GM12878 (cell line): ENCODE data around the gene CHD5. TPM values are rescaled to one million over a fixed set of nuclear protein-coding genes. Genes with fewer than 3 reads are reported as not detected.

ENCODE experiments used
- ATAC-seq: fragments of 200-7000 bp; cut with Tn5 transposase; 3 replicates; pipeline ENCODE4 v1.9.1; 2020; ENCODE audit warnings: mild to moderate bottlenecking, moderate library complexity
- BruUV-seq: library from RNA; stranded (reverse); fragments of 400-500 nt; replicated peaks from 2 replicates; lab custom pipeline; 2021; lab: Mats Ljungman, UMichigan
- CTCF ChIA-PET: fragments of 300-600 bp; sonication (Branson Sonifier 250); formaldehyde crosslinking; extraction: SDS; loops from one replicate; lab custom pipeline; 2021; ENCODE audit warnings: inconsistent platforms; lab: Yijun Ruan, JAX
- POLR2A ChIA-PET: fragments of 350-600 bp; formaldehyde crosslinking; extraction: SDS; loops from one replicate; lab custom pipeline; 2021; ENCODE audit warnings: inconsistent platforms; lab: Charles Lee
- RAD21 ChIA-PET: fragments of 300-600 bp; sonication (Branson Sonifier 250); formaldehyde crosslinking; loops from one replicate; lab custom pipeline; 2023; ENCODE audit warnings: antibody characterized with exemption; ENCODE audit not compliant: unreplicated experiment; lab: Charles Lee
- SMC1A ChIA-PET: fragments of 300-600 bp; sonication (Branson Sonifier 250); formaldehyde crosslinking; loops from one replicate; lab custom pipeline; 2023; ENCODE audit not compliant: unreplicated experiment, uncharacterized antibody; lab: Charles Lee
- DNase-seq: peaks from one replicate; pipeline ENCODE4 v3.0.0-alpha.2; 2011; ENCODE audit warnings: low read depth, low spot score
- FAIRE-seq: peaks from 3 replicates; lab custom pipeline; 2011; peaks lifted over from hg19 to GRCh38; lab: Jason Lieb, UNC
- H2AFZ ChIP-seq: 2 replicates; pipeline ENCODE4 v1.6.0; 2011; ENCODE audit warnings: low read depth, low read length, control low read depth; ENCODE audit not compliant: control insufficient read depth
- H3K27ac ChIP-seq: 2 replicates; pipeline ENCODE4 v1.5.1; 2011; ENCODE audit warnings: control low read depth; ENCODE audit not compliant: control insufficient read depth, insufficient read depth
- H3K27me3 ChIP-seq, 2 experiments: replicated peaks in 1 of 2; 2 replicates each; pipeline versions ENCODE4 v1.6.0 to v1.6.1; 2011; ENCODE audit warnings: low read length in 1 of 2; ENCODE audit not compliant: control insufficient read depth in 2 of 2, insufficient read depth in 2 of 2
- H3K36me3 ChIP-seq, 2 experiments: 2 replicates each; pipeline ENCODE4 v1.5.1; 2011; ENCODE audit warnings: low read length in 1 of 2; ENCODE audit not compliant: control insufficient read depth in 2 of 2, insufficient read depth in 2 of 2
- H3K4me1 ChIP-seq: 2 replicates; pipeline ENCODE4 v1.6.1; 2011; ENCODE audit warnings: mild to moderate bottlenecking, low read length, moderate library complexity, mixed read lengths; ENCODE audit not compliant: control insufficient read depth, insufficient read depth
- H3K4me2 ChIP-seq: 2 replicates; pipeline ENCODE4 v1.6.0; 2011; ENCODE audit warnings: control low read depth; ENCODE audit not compliant: control insufficient read depth, insufficient read depth
- H3K4me3 ChIP-seq: fragments of 200-600 bp; sonication (generic); 2 replicates; pipeline ENCODE4 v1.5.1; 2016
- H3K79me2 ChIP-seq: 2 replicates; pipeline ENCODE4 v1.6.0; 2011; ENCODE audit warnings: low read length; ENCODE audit not compliant: control insufficient read depth, insufficient read depth
- H3K9ac ChIP-seq: 2 replicates; pipeline ENCODE4 v1.8.0; 2011; ENCODE audit warnings: low read length, control low read depth, mixed read lengths; ENCODE audit not compliant: control insufficient read depth, insufficient read depth
- H3K9me3 ChIP-seq: replicated peaks from 3 replicates; pipeline ENCODE4 v1.5.1; 2011; ENCODE audit warnings: mild to moderate bottlenecking, low read length; ENCODE audit not compliant: control insufficient read depth, insufficient read depth
- H4K20me1 ChIP-seq: 2 replicates; pipeline ENCODE4 v1.6.0; 2011; ENCODE audit not compliant: control insufficient read depth, insufficient read depth
- CEBPB ChIP-seq, 2 experiments: fragments of 150-350 bp in 1 of 2; IDR thresholded peaks; 2 replicates each; pipeline ENCODE4 v1.6.1; 2012 to 2014; ENCODE audit warnings: low read depth in 2 of 2, low read length in 2 of 2, borderline replicate concordance in 1 of 2, inconsistent platforms in 1 of 2
- CREM ChIP-seq: IDR thresholded peaks from 2 replicates; pipeline ENCODE4 v1.6.1; 2014; ENCODE audit warnings: antibody characterized with exemption, low read depth
- ESRRA ChIP-seq: IDR thresholded peaks from 2 replicates; pipeline ENCODE4 v1.6.1; 2012; ENCODE audit warnings: mild to moderate bottlenecking, low read length, improper control_type of control experiment
- MAX ChIP-seq: IDR thresholded peaks from 2 replicates; pipeline ENCODE4 v1.6.1; 2012; ENCODE audit warnings: low read depth, low read length, improper control_type of control experiment
- MYB ChIP-seq: fragments of 150-350 bp; IDR thresholded peaks from 2 replicates; pipeline ENCODE4 v1.6.1; 2014; ENCODE audit warnings: mild to moderate bottlenecking, low read depth, low read length, borderline replicate concordance
- POLR2A ChIP-seq: IDR thresholded peaks from 2 replicates; pipeline ENCODE4 v1.6.1; 2011; ENCODE audit warnings: low read depth, mild to moderate bottlenecking, low read length
- ZNF592 ChIP-seq: fragments of 450-650 bp; IDR thresholded peaks from 2 replicates; pipeline ENCODE4 v1.6.1; 2017; ENCODE audit warnings: mild to moderate bottlenecking, moderate library complexity
- WGBS: methylation state at CpG from one replicate; pipeline ENCODE4 v1.1.6; 2016; ENCODE audit warnings: low lambda C conversion rate; ENCODE audit not compliant: insufficient replicate concordance, insufficient coverage; ENCODE audit errors: missing lambda C conversion rate; 5-methylcytosine and 5-hydroxymethylcytosine counted together
- in situ Hi-C: fragments of 300-500 bp; cut with MboI; formaldehyde crosslinking; loops from 9 replicates; pipeline ENCODE4 v1.14.3; 2018; ENCODE audit warnings: mixed read lengths
- intact Hi-C: fragments of 100-400 bp; cut with micrococcal nuclease; formaldehyde crosslinking; loops from one replicate; pipeline ENCODE4 v1.14.2; 2022; ENCODE audit not compliant: unreplicated experiment
- polyA plus RNA-seq, 11 experiments: library from polyadenylated mRNA; depleted of rRNA in 4 of 11; unstranded in 6 of 11; stranded (reverse) in 5 of 11; fragments of >200 nt; fragmentation: Nextera tagmentation in 4 of 11; fragmentation: Illumina TruSeq in 1 of 11; extraction: Ambion mirVana in 4 of 11; extraction: Trizol in 1 of 11; gene quantifications; 1 replicate in 1 of 11; 2 replicates in 10 of 11; pipeline versions ENCODE4 v1.2.1 to v1.2.3, GENCODE V29; 2011 to 2016; ENCODE audit warnings: inconsistent platforms in 2 of 11, missing spikeins in 2 of 11, low read depth in 1 of 11
- total RNA-seq, 4 experiments: library from RNA; depleted of rRNA in 3 of 4; stranded (reverse); fragments of >200 nt in 3 of 4; fragmentation: Illumina TruSeq in 1 of 4; extraction: Trizol in 1 of 4; gene quantifications; 2 replicates each; pipeline versions ENCODE4 v1.2.1 to v1.2.3, GENCODE V29; 2013 to 2021

Gene CHD5
- total and polyA plus RNA-seq, 10 of the 15 experiments (the other 5 are each of a cell fraction or from before 2014, with no cell fraction given), result 0.03 to 0.49 (median 0.13) TPM; not detected in 3

- TF ChIP-seq CREM, result no peak
- Histone ChIP-seq H3K9ac (no peak overlapping the region), H4K20me1 (no peaks in the 10 kb centered on the region; the same call in 1 of the 2 replicates), H3K4me3 (no peak overlapping the region), H3K27ac (no peak overlapping the region), H3K9me3 (no peaks in the 10 kb centered on the region), H3K36me3 (peaks cover 6 to 8% of the 10 kb centered on the region in 2 experiments; a peak in 3 of 4 replicates), H3K27me3 (no peaks in the 10 kb centered on the region), H3K4me2 (no peak overlapping the region), H3K4me1 (no peaks in the 10 kb centered on the region), H2AFZ (no peak overlapping the region), H3K79me2 (no peaks in the 10 kb centered on the region)
- ATAC-seq (no peak), DNase-seq (no peak), FAIRE-seq (no peak)
- ChIA-PET RAD21 (no interaction called here), CTCF (no interaction called here), POLR2A (no interaction called here), SMC1A (no interaction called here)
- in situ Hi-C loops (no loop called here), intact Hi-C loops (no loop called here)
- BruUV-seq, result no TSS peak
- WGBS, result 89% methylated on average over 6 of the region's 6 CpGs
Observed at GRCh38 chr1:6054596-6054995, 125.5 kb downstream of the CHD5 start.

- SMC1A ChIA-PET, result no interaction called here
- TSS peak; percentile 31 for BruUV-seq
- in situ Hi-C loops, result no loop called here
- Histone ChIP-seq H3K4me3 (no peak overlapping the region), H3K36me3 (peaks cover 8 to 12% of the 10 kb centered on the region in 2 experiments; a peak in 3 of 4 replicates), H3K4me1 (no peaks in the 10 kb centered on the region), H3K9ac (no peak overlapping the region)
- ATAC-seq, result no peak
- no peak for TF ChIP-seq MAX
- no peak for TF ChIP-seq ZNF592
- no peak for TF ChIP-seq CEBPB (IDR thresholded peaks at IDR 0.05; ENCODE audit: borderline replicate concordance in 1 of 2, low read depth in 2 of 2, low read length in 2 of 2)
- TF ChIP-seq POLR2A, result no peak
- TF ChIP-seq MYB, result no peak
- TF ChIP-seq ESRRA, result no peak
- TF ChIP-seq, all 136 proteins: peak for 0
- H3K4me2 ChIP-seq, result no peak overlapping the region
- intact Hi-C loops, result no loop called here
- no peak for DNase-seq
- POLR2A ChIA-PET, result no interaction called here
- no peaks in the 10 kb centered on the region for H3K79me2 ChIP-seq
- H4K20me1 ChIP-seq, result no peaks in the 10 kb centered on the region; the same call in 1 of the 2 replicates
- no peaks in the 10 kb centered on the region for H3K27me3 ChIP-seq
- H3K27ac ChIP-seq, result no peak overlapping the region
- FAIRE-seq, result no peak
- WGBS, result 97% methylated on average over 8 of the region's 8 CpGs
- no peak overlapping the region for H2AFZ ChIP-seq
- RAD21 ChIA-PET, result no interaction called here
- H3K9me3 ChIP-seq, result no peaks in the 10 kb centered on the region
- CTCF ChIA-PET, result interaction anchor here (0.5 to 1.4 kb wide), 2 partner anchors 175 to 192 kb away, joined by 4 read pairs; no protein-coding TSS in a partner anchor
Observed at GRCh38 chr1:6053206-6053546, 126.9 kb downstream of the CHD5 start.
